Embryonic facial prominence (tissue), 1 donor: ENCODE measurements around the gene HNRNPL.
"Not testable (repeated sequence)": the region's sequence is repeated elsewhere in the genome, so short reads cannot be mapped to it uniquely, and the experiment has no call there.

Experiments used
- DNase-seq: peaks from one replicate; pipeline ENCODE4 v3.0.0-alpha.2; 2016; ENCODE audit errors: extremely low spot score

HNRNPL gene

GRCh38 chr19:38830039-38830733 is 19.6 kb downstream of the HNRNPL start:
- no peak for DNase-seq

DNA sequence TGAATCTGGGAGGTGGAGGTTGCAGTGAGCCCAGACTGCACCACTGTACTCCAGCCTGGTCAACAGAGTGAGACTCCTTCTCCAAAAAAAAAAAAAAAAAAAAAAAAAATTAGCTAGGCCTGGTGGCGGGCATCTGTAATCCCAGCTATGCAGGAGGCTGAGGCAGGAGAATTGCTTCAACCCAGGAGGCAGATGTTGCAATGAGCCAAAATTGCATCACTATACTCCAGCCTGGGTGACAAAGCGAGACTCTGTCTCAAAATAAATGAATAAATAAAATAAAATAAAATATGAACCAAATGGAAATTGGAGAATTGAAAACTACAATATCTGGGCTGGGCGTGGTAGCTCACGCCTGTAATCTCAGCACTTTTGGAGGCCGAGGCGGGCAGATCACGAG is 20.6 kb downstream of the HNRNPL start:
- DNase-seq, result not testable (repeated sequence)

- no peak for DNase-seq
Observed at GRCh38 chr19:38826856-38827551, 22.8 kb downstream of the HNRNPL start.

DNA sequence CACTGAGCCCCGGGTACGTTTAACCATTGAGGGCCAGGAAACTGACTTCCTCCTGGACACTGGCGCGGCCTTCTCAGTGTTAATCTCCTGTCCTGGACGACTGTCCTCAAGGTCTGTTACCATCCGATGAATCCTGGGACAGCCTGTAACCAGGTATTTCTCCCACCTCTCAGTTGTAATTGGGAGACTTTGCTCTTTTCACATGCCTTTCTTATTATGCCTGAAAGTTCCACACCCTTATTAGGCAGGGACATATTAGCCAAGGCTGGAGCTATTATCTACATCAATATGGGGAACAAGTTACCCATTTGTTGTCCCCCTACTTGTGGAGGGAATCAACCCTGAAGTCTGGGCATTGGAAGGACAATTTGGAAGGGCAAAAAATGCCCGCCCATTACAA is 23.9 kb downstream of the HNRNPL start:
- DNase-seq, result not testable (repeated sequence)

- not testable (repeated sequence) for DNase-seq
Observed at GRCh38 chr19:38821230-38821825, 28.5 kb downstream of the HNRNPL start.

- no peak for DNase-seq
Observed at GRCh38 chr19:38819231-38819920, 30.4 kb downstream of the HNRNPL start.

GRCh38 chr19:38817081-38817480 is 32.7 kb downstream of the HNRNPL start:
- no peak for DNase-seq

GRCh38 chr19:38816131-38816750 is 33.5 kb downstream of the HNRNPL start:
- DNase-seq, result no peak

- DNase-seq, result no peak
Observed at GRCh38 chr19:38815059-38816001, 34.5 kb downstream of the HNRNPL start.

- DNase-seq, result not testable (repeated sequence)
Observed at GRCh38 chr19:38813932-38814331, 35.9 kb downstream of the HNRNPL start.

- DNase-seq, result no peak
Observed at GRCh38 chr19:38813323-38813722, 36.5 kb downstream of the HNRNPL start.

- no peak for DNase-seq
Observed at GRCh38 chr19:38812841-38813320, 36.9 kb downstream of the HNRNPL start, which contains the start of gene LGALS4. Gene LGALS4 (minus strand): TSS chr19:38812945. CDS start chr19:38812886, 59 bp downstream.

DNA sequence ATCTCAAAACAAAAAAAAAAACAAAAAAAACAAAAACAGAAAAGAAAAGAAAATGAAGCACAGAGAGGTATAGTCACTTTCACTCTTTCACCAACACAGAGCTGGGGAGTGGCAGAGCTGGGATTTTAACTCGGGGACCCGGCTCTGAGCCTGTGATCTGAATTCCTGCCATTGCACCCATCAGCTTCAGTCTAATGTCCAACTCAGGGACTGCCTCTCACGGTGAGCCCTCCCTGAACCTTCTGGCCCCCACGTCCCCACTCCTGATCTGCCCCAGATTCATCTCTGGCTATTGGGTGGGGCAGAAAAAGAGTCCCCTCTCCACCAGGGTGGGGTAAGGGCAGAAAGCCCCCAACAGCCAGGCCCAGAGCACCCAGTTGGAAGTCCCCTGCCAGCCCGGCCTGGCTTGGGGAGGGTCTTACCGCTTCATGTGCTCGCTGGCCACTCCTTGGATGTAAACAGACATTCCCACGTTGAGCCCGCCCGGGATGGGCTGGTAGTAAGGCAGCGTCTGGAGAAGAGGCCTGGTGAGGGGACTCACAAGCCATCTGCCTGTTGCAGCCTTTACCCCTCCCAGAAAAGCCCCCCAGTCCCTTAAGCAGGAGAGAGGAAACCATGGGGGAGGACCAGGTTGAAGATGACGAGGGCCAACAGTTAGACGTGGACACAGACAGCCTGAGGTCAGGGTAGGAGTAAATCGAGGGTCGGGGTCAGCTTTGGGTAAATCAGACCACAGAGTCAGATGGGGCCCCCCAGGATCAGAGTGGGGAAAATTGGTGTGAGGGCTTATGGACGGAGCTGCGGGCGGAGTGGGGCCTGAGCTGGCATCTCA is 37.6 kb downstream of the HNRNPL start:
- DNase-seq, result no peak

- DNase-seq, result no peak
Observed at GRCh38 chr19:38809592-38810252, 40.1 kb downstream of the HNRNPL start.

GRCh38 chr19:38808741-38809140 is 41.0 kb downstream of the HNRNPL start:
- no peak for DNase-seq

DNA sequence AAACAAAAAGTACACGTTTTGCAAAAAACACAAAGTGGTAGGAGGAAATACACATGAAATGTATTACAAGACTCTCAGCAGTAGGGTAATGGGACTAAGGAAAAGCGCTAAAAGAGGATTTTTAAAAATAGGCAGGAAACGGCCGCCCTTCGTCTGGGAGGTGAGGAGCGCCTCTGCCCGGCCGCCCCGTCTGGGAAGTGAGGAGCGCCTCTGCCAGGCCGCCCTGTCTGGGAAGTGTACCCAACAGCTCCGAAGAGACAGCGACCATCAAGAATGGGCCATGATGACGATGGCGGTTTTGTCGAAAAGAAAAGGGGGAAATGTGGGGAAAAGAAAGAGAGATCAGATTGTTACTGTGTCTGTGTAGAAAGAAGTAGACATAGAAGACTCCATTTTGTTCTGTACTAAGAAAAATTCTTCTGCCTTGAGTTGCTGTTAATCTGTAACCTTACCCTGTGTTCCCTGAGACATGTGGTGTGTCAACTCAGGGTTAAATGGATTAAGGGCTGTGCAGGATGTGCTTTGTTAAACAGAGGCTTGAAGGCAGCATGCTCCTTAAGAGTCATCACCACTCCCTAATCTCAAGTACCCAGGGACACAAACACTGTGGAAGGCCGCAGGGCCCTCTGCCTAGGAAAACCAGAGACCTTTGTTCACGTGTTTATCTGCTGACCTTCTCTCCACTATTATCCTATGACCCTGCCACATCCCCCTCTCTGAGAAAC is 42.2 kb downstream of the HNRNPL start:
- DNase-seq, result not testable (repeated sequence)

DNA sequence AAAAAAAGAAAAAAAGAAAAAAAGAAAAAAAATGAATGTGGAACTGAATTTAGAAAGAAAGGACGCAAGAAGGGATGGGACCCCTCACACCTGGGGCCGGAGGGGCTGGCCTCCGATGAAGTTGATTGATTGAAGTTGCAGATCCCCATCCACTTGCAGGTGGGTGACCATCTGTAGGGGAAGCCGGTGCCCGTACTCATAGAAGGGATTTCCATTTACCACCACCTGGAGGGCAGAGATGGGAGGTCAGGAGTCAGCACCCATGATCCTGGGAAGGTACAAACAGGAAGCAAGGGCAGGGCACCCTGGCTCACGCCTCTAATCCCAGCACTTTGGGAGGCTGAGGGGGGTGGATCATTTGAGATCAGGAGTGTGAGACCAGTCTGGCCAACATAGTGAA is 43.4 kb downstream of the HNRNPL start:
- no peak for DNase-seq

DNA sequence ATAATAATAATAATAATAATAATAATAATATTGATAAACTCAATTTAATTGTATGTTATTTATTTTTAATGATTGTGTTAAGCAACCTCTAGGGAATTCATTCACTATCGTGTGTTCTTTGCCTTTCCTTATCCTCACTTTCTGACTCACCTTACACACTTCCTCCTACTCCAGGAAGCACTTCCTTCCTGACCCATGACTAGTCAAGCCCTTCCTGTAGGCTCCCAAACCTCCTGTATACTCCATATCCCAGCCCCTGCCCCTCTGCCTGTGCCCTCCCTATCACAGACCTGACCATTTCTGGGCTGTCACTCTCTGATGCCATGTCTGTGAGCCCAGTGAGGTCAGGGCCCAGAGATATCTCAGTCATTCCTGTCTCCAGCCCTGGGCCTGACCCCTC is 44.6 kb downstream of the HNRNPL start:
- DNase-seq, result no peak
